ENCODE data around the gene SMC6. TPM values are rescaled to one million over a fixed set of nuclear protein-coding genes. Genes with fewer than 3 reads are reported as not detected.

SMC6 gene
- total RNA-seq, 2 donors from 2014 or later = 6.1 to 12.2 TPM

DNA sequence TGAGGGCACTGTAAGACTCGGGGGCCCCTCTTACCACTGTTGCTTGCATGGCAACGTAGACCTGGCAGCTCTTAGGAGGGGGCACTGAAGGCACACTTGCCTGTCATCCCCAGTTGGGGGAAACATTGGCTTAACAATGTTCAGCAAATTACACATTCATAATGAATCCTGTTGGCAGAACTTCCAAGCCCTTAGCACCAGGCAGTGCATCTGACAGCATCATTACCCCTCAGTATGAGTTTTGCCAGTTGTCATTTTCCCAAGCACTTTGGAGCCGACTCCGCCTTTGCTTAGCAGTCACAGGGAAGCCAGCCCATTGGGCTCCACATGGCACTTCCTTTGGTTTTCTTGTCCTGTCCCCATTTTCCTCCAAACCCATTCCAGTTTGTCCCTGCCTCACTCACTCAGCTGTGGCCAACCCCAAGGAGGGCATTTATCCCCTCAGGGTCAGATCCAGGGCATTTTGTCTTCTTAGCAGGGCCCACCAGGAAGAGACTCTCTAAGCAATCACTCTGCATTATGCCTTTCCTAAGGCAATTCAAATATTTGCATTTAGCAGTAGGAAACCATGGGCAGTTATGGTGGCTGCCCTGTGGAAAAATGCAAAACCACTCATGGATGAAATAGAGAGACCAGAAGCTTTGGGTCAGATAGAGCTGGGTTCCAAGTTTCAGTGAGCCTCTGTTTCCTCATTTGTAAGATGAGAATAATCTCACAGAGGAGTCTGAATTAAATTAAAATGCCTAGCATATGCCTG is 139.3 kb downstream of the SMC6 start:
- no peak overlapping the region for H3K4me3 ChIP-seq
- H3K9me3 ChIP-seq = no peaks in the 10 kb centered on the region
- no peak for DNase-seq (ENCODE audit: low spot score)
- no peak overlapping the region for H3K27ac ChIP-seq
- H3K4me1 ChIP-seq = peaks cover 0 to 27% of the 10 kb centered on the region in 2 donors
- TF ChIP-seq, protein P1, sequence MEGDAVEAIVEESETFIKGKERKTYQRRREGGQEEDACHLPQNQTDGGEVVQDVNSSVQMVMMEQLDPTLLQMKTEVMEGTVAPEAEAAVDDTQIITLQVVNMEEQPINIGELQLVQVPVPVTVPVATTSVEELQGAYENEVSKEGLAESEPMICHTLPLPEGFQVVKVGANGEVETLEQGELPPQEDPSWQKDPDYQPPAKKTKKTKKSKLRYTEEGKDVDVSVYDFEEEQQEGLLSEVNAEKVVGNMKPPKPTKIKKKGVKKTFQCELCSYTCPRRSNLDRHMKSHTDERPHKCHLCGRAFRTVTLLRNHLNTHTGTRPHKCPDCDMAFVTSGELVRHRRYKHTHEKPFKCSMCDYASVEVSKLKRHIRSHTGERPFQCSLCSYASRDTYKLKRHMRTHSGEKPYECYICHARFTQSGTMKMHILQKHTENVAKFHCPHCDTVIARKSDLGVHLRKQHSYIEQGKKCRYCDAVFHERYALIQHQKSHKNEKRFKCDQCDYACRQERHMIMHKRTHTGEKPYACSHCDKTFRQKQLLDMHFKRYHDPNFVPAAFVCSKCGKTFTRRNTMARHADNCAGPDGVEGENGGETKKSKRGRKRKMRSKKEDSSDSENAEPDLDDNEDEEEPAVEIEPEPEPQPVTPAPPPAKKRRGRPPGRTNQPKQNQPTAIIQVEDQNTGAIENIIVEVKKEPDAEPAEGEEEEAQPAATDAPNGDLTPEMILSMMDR (IDR thresholded peaks at IDR 0.05) = no peak
- H3K27me3 ChIP-seq = no peaks in the 10 kb centered on the region
- no peaks in the 10 kb centered on the region for H3K36me3 ChIP-seq

Other genes with a start within 250 kb of the SMC6 start
- under 1 TPM; 0.22 to 0.28 TPM for gene RAD51AP2, start 235.4 kb downstream of the SMC6 start, total RNA-seq
- 10 to 100 TPM; 30.2 to 41.7 TPM for gene VSNL1, start 213.1 kb downstream of the SMC6 start, total RNA-seq
- gene GEN1, start 328 bp upstream of the SMC6 start, total RNA-seq = 1 to 10 TPM; 1.2 to 2.3 TPM
- gene MSGN1, start 62.6 kb upstream of the SMC6 start, total RNA-seq = not detected
- gene KCNS3, start 124.9 kb upstream of the SMC6 start, total RNA-seq = 10 to 100 TPM in 1 of 2 donors, 1 to 10 TPM in 1; 3.7 to 13.7 TPM